Amniotic epithelial cell (primary cell): ENCODE measurements around the gene COPA.

ENCODE experiments used
- DNase-seq: peaks from one replicate; pipeline ENCODE4 v3.0.0-alpha.2; 2010; ENCODE audit warnings: low read depth

Gene COPA

GRCh38 chr1:160362168-160362957 lies 19.3 kb upstream of the COPA start:
- DNase-seq: no peak

GRCh38 chr1:160361814-160362167 lies 18.7 kb upstream of the COPA start:
- no peak for DNase-seq

- no peak for DNase-seq
Observed at GRCh38 chr1:160361199-160361598, 18.1 kb upstream of the COPA start.

- no peak for DNase-seq
Observed at GRCh38 chr1:160360227-160360695, 17.2 kb upstream of the COPA start.

- peak; percentile 19 for DNase-seq
Observed at GRCh38 chr1:160359559-160360226, 16.6 kb upstream of the COPA start.

- no peak for DNase-seq
Observed at GRCh38 chr1:160358073-160358472, 15.0 kb upstream of the COPA start.

- DNase-seq: no peak
Observed at GRCh38 chr1:160357286-160358002, 14.4 kb upstream of the COPA start.

- no peak for DNase-seq
Observed at GRCh38 chr1:160354388-160354985, 11.4 kb upstream of the COPA start.

- DNase-seq: peak; percentile 40
Observed at GRCh38 chr1:160353223-160353622, 10.2 kb upstream of the COPA start.

GRCh38 chr1:160352555-160352954 lies 9.5 kb upstream of the COPA start:
- no peak for DNase-seq

GRCh38 chr1:160351629-160352028 lies 8.6 kb upstream of the COPA start:
- no peak for DNase-seq

GRCh38 chr1:160346958-160347357 lies 3.9 kb upstream of the COPA start:
- no peak for DNase-seq

- no peak for DNase-seq
Observed at GRCh38 chr1:160346463-160346862, 3.4 kb upstream of the COPA start.

GRCh38 chr1:160344936-160345335 lies 1.9 kb upstream of the COPA start:
- no peak for DNase-seq

- no peak for DNase-seq
Observed at GRCh38 chr1:160344241-160344640, 1.2 kb upstream of the COPA start.

GRCh38 chr1:160342526-160342925 lies 524 bp downstream of the COPA start:
- DNase-seq: peak; percentile 13

GRCh38 chr1:160340866-160341265 lies 2.2 kb downstream of the COPA start:
- peak; percentile 14 for DNase-seq

- DNase-seq: no peak
Observed at GRCh38 chr1:160340146-160340545, 2.9 kb downstream of the COPA start.

- no peak for DNase-seq
Observed at GRCh38 chr1:160338580-160338979, 4.5 kb downstream of the COPA start.

GRCh38 chr1:160332516-160332915 lies 10.5 kb downstream of the COPA start:
- DNase-seq: no peak

- DNase-seq: no peak
Observed at GRCh38 chr1:160330119-160330518, 12.9 kb downstream of the COPA start.

GRCh38 chr1:160328184-160328583 lies 14.9 kb downstream of the COPA start:
- DNase-seq: no peak

- DNase-seq: no peak
Observed at GRCh38 chr1:160326418-160326817, 16.6 kb downstream of the COPA start.
